ENCODE data around the gene PUSL1. TPM values are rescaled to one million over a fixed set of nuclear protein-coding genes. Genes with fewer than 3 reads are reported as not detected.

Gene PUSL1
- total and polyA plus RNA-seq, 5 donors from 2014 or later, result 17.7 to 21.0 (median 18.9) TPM

DNA sequence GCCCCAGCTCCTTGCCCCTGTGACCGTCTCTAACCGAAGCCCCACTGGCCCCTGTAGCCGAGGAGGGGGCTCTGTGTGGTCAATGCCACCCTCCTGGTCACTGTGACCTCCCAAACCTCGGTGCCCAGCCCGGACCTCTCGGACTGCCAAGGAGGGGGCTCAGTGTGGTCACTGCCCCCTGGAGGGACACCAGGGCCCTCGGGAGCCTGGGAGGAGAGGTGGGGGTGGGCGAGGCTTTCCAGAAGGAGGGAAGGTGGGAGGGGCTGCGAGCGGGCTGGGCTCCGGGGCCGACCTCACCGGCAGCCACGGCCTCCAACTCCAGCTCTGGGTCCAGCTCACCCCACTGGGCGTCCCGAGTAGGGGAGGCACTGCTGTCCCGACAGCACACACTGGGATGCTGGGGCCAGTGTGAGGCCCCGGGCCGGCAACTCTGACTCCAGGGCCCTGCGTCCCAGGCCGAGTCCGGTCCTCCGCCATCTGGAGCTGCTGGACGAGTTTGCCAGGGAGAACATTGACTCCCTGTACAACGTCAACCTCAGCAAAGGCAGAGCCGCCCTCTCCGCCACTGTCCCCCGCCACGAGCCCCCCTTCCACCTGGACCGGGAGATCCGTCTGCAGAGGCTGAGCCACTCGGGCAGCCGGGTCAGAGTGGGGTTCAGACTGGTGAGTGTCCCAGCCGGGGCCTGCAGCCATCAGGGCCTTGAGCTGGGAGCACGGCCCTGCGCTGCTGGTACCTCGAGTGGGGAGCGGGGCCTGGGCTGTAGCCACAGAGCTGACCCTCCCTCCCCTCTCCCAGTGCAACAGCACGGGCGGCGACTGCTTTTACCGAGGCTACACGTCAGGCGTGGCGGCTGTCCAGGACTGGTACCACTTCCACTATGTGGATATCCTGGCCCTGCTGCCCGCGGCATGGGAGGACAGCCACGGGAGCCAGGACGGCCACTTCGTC is 21.8 kb upstream of the PUSL1 start:
- H3K36me3 ChIP-seq (ENCODE audit: control insufficient read depth, insufficient read depth, low read length), result no peaks in the 10 kb centered on the region
- H3K4me3 Mint-ChIP-seq, result no peak overlapping the region
- H3K27ac ChIP-seq (ENCODE audit: insufficient read depth, low read length, poor library complexity, severe bottlenecking), result no peak overlapping the region
- no peak for ATAC-seq (ENCODE audit: low read depth in 2 of 2)
- no peak for DNase-seq
- H3K4me1 ChIP-seq (ENCODE audit: control insufficient read depth, insufficient read depth, low read length, poor library complexity, severe bottlenecking), result no peaks in the 10 kb centered on the region
- no peaks in the 10 kb centered on the region for H3K36me3 Mint-ChIP-seq
- peaks cover 0 to 2% (median 0%) of the 10 kb centered on the region in 7 donors for H3K9me3 Mint-ChIP-seq
- H3K27me3 Mint-ChIP-seq, result no peaks in the 10 kb centered on the region
- no peak overlapping the region for H3K4me3 ChIP-seq (ENCODE audit: low read depth, low read length)
- no peak overlapping the region for H3K27ac Mint-ChIP-seq
- H3K4me1 Mint-ChIP-seq, result no peaks in the 10 kb centered on the region
- H3K27me3 ChIP-seq (ENCODE audit: control insufficient read depth, insufficient read depth, low read length), result no peaks in the 10 kb centered on the region
- no peaks in the 10 kb centered on the region for H3K9me3 ChIP-seq (ENCODE audit: control insufficient read depth in 2 of 2, low read length in 2 of 2)

- H3K27ac Mint-ChIP-seq, result no peak overlapping the region
- H3K36me3 Mint-ChIP-seq, result no peaks in the 10 kb centered on the region
- H3K27ac ChIP-seq (ENCODE audit: insufficient read depth, low read length, poor library complexity, severe bottlenecking), result no peak overlapping the region
- H3K27me3 ChIP-seq (ENCODE audit: control insufficient read depth, insufficient read depth, low read length), result no peaks in the 10 kb centered on the region
- no peak overlapping the region for H3K4me3 ChIP-seq (ENCODE audit: low read depth, low read length)
- ATAC-seq (ENCODE audit: low read depth in 2 of 2), result no peak
- H3K9me3 ChIP-seq (ENCODE audit: control insufficient read depth in 2 of 2, low read length in 2 of 2), result no peaks in the 10 kb centered on the region
- H3K27me3 Mint-ChIP-seq, result no peaks in the 10 kb centered on the region
- no peaks in the 10 kb centered on the region for H3K36me3 ChIP-seq (ENCODE audit: control insufficient read depth, insufficient read depth, low read length)
- peaks cover 0 to 4% (median 2%) of the 10 kb centered on the region in 4 donors for H3K4me1 Mint-ChIP-seq
- H3K9me3 Mint-ChIP-seq, result peaks cover 0 to 2% (median 0%) of the 10 kb centered on the region in 7 donors
- H3K4me3 Mint-ChIP-seq, result no peak overlapping the region
- no peak for DNase-seq
- H3K4me1 ChIP-seq (ENCODE audit: control insufficient read depth, insufficient read depth, low read length, poor library complexity, severe bottlenecking), result no peaks in the 10 kb centered on the region
Measured at GRCh38 chr1:1287288-1288110, 20.9 kb upstream of the PUSL1 start.

GRCh38 chr1:1290238-1290731 is 18.1 kb upstream of the PUSL1 start:
- H3K36me3 Mint-ChIP-seq, result no peaks in the 10 kb centered on the region
- no peaks in the 10 kb centered on the region for H3K4me1 ChIP-seq (ENCODE audit: control insufficient read depth, insufficient read depth, low read length, poor library complexity, severe bottlenecking)
- no peaks in the 10 kb centered on the region for H3K9me3 Mint-ChIP-seq
- no peaks in the 10 kb centered on the region for H3K9me3 ChIP-seq (ENCODE audit: control insufficient read depth in 2 of 2, low read length in 2 of 2)
- H3K27me3 ChIP-seq (ENCODE audit: control insufficient read depth, insufficient read depth, low read length), result no peaks in the 10 kb centered on the region
- H3K4me3 ChIP-seq (ENCODE audit: low read depth, low read length), result no peak overlapping the region
- peak in 1 of 3 donors; percentile 20 for DNase-seq
- no peak overlapping the region for H3K4me3 Mint-ChIP-seq
- no peaks in the 10 kb centered on the region for H3K36me3 ChIP-seq (ENCODE audit: control insufficient read depth, insufficient read depth, low read length)
- H3K27ac Mint-ChIP-seq, result no peak overlapping the region
- peaks cover 0 to 4% (median 2%) of the 10 kb centered on the region in 4 donors for H3K4me1 Mint-ChIP-seq
- no peaks in the 10 kb centered on the region for H3K27me3 Mint-ChIP-seq
- ATAC-seq (ENCODE audit: low read depth in 2 of 2), result peak in 1 of 2 donors; percentile 29
- H3K27ac ChIP-seq (ENCODE audit: insufficient read depth, low read length, poor library complexity, severe bottlenecking), result no peak overlapping the region

- DNase-seq, result no peak
- no peaks in the 10 kb centered on the region for H3K9me3 ChIP-seq (ENCODE audit: control insufficient read depth in 2 of 2, low read length in 2 of 2)
- H3K27me3 Mint-ChIP-seq, result no peaks in the 10 kb centered on the region
- H3K36me3 Mint-ChIP-seq, result no peaks in the 10 kb centered on the region
- H3K9me3 Mint-ChIP-seq, result no peaks in the 10 kb centered on the region
- H3K4me3 Mint-ChIP-seq, result no peak overlapping the region
- no peak overlapping the region for H3K27ac Mint-ChIP-seq
- H3K27me3 ChIP-seq (ENCODE audit: control insufficient read depth, insufficient read depth, low read length), result no peaks in the 10 kb centered on the region
- no peaks in the 10 kb centered on the region for H3K4me1 ChIP-seq (ENCODE audit: control insufficient read depth, insufficient read depth, low read length, poor library complexity, severe bottlenecking)
- no peak for ATAC-seq (ENCODE audit: low read depth in 2 of 2)
- no peak overlapping the region for H3K27ac ChIP-seq (ENCODE audit: insufficient read depth, low read length, poor library complexity, severe bottlenecking)
- peaks cover 0 to 4% (median 2%) of the 10 kb centered on the region in 4 donors for H3K4me1 Mint-ChIP-seq
- no peak overlapping the region for H3K4me3 ChIP-seq (ENCODE audit: low read depth, low read length)
- no peaks in the 10 kb centered on the region for H3K36me3 ChIP-seq (ENCODE audit: control insufficient read depth, insufficient read depth, low read length)
Measured at GRCh38 chr1:1291023-1291528, 17.3 kb upstream of the PUSL1 start.

DNA sequence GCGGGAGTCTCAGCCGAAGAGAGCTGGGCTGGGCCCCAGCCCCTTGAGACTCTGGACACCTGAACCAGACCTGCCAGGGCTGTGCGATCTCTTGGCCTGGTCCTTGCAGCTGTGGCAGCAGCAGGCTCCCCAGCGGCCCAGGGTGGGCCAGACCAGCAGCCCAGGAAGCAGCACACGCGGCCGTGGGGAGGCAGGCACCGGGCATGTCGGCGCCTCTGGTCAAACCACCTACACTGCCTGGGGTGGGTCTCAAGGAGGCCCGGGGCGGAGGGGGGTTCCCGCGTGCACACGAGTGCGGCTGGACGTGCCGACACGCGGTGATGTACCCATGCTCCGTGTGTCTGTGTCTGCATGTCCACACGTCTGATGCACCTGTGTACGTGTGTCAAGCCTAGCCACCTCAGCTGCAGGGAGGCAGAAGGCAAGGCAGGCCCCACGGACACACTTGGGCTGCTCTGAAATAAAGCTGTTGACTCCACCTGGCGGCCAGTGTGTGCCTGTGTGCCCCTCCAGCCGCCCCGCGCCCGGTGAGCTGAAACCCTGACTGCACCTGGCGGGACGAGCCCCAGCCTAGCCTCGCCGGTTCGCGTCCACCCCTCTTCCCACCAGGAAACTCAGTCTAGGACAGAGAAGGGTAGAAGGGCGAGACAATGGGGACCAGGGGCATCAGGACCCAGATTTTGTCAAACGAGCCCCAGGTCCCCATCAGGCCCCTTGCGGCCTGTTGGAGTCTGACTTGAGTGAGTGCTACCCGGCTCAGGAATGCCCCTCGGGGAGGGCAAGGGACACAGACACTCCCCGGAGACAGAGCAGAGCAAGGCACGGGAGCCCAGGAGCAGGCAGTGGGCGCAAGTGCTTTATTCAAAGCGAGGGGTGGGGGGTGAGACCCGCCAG is 16.6 kb upstream of the PUSL1 start:
- Mint-ChIP-seq H3K4me3 (peak overlapping the region in 1 of 4 donors; percentile 27), H3K36me3 (no peaks in the 10 kb centered on the region), H3K9me3 (no peaks in the 10 kb centered on the region), H3K27ac (no peak overlapping the region), H3K4me1 (peaks cover 0 to 4% (median 2%) of the 10 kb centered on the region in 4 donors), H3K27me3 (no peaks in the 10 kb centered on the region)
- H3K36me3 ChIP-seq (ENCODE audit: control insufficient read depth, insufficient read depth, low read length), result no peaks in the 10 kb centered on the region
- no peak overlapping the region for H3K4me3 ChIP-seq (ENCODE audit: low read depth, low read length)
- no peaks in the 10 kb centered on the region for H3K27me3 ChIP-seq (ENCODE audit: control insufficient read depth, insufficient read depth, low read length)
- no peaks in the 10 kb centered on the region for H3K9me3 ChIP-seq (ENCODE audit: control insufficient read depth in 2 of 2, low read length in 2 of 2)
- peak; percentile 61 to 77 for ATAC-seq (ENCODE audit: low read depth in 2 of 2)
- no peaks in the 10 kb centered on the region for H3K4me1 ChIP-seq (ENCODE audit: control insufficient read depth, insufficient read depth, low read length, poor library complexity, severe bottlenecking)
- peak; percentile 38 to 70 (median 57) for DNase-seq
- H3K27ac ChIP-seq (ENCODE audit: insufficient read depth, low read length, poor library complexity, severe bottlenecking), result no peak overlapping the region

DNA sequence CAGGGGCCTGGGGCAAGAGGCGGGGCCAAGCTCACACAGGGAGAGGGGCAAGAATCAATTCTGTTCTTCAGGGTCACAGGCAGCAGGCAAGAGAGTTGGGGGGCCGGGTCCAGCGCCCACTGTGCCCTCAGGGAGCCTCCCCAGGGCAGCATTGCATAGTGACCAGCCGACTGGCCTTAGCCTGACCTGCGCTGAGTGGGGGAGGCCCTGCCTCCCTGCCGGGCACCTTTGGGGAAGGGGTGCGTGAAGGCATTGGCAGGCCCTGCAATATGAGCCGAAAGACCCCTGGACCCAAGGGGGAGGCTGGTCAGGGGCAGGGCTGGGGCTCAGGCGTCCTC is 16.0 kb upstream of the PUSL1 start:
- no peak for ATAC-seq (ENCODE audit: low read depth in 2 of 2)
- DNase-seq, result no peak
- Histone ChIP-seq H3K4me3 (ENCODE audit: low read depth, low read length) (no peak overlapping the region), H3K36me3 (ENCODE audit: control insufficient read depth, insufficient read depth, low read length) (no peaks in the 10 kb centered on the region), H3K27ac (ENCODE audit: insufficient read depth, low read length, poor library complexity, severe bottlenecking) (no peak overlapping the region), H3K4me1 (ENCODE audit: control insufficient read depth, insufficient read depth, low read length, poor library complexity, severe bottlenecking) (no peaks in the 10 kb centered on the region), H3K27me3 (ENCODE audit: control insufficient read depth, insufficient read depth, low read length) (no peaks in the 10 kb centered on the region), H3K9me3 (ENCODE audit: control insufficient read depth in 2 of 2, low read length in 2 of 2) (no peaks in the 10 kb centered on the region)
- Mint-ChIP-seq H3K4me3 (no peak overlapping the region), H3K36me3 (no peaks in the 10 kb centered on the region), H3K9me3 (no peaks in the 10 kb centered on the region), H3K27ac (no peak overlapping the region), H3K27me3 (no peaks in the 10 kb centered on the region), H3K4me1 (peaks cover 0 to 4% (median 2%) of the 10 kb centered on the region in 4 donors)

DNA sequence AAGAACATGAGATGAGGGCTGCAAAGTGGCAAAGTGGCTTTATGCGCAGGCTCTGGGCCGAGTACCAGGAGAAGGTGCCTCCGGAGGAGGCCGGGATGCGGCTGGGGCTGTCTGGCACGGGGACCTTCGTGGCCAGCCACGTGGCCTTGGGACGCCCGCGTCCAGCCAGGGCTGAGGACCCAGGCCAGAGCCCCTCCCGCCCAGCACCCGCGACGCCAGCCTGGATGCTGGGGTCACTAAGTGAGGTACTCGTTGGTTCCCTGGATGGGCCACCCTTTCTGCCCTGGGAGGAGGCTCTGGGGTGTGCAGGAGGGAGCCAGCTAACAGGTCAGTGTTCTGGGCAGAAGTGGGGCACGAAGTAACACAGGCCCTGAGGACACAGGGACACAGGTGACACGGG is 15.5 kb upstream of the PUSL1 start:
- H3K27ac ChIP-seq (ENCODE audit: insufficient read depth, low read length, poor library complexity, severe bottlenecking), result no peak overlapping the region
- H3K4me3 ChIP-seq (ENCODE audit: low read depth, low read length), result no peak overlapping the region
- no peaks in the 10 kb centered on the region for H3K4me1 ChIP-seq (ENCODE audit: control insufficient read depth, insufficient read depth, low read length, poor library complexity, severe bottlenecking)
- ATAC-seq (ENCODE audit: low read depth in 2 of 2) (no peak), DNase-seq (no peak)
- Mint-ChIP-seq H3K27ac (no peak overlapping the region), H3K36me3 (no peaks in the 10 kb centered on the region), H3K4me3 (no peak overlapping the region), H3K9me3 (no peaks in the 10 kb centered on the region), H3K27me3 (no peaks in the 10 kb centered on the region), H3K4me1 (peaks cover 0 to 4% (median 2%) of the 10 kb centered on the region in 4 donors)
- no peaks in the 10 kb centered on the region for H3K36me3 ChIP-seq (ENCODE audit: control insufficient read depth, insufficient read depth, low read length)
- H3K9me3 ChIP-seq (ENCODE audit: control insufficient read depth in 2 of 2, low read length in 2 of 2), result no peaks in the 10 kb centered on the region
- H3K27me3 ChIP-seq (ENCODE audit: control insufficient read depth, insufficient read depth, low read length), result no peaks in the 10 kb centered on the region

Measured in CD4-positive, CD25-positive, alpha-beta regulatory T cell (primary cell).